IPS-20b (cell line): ENCODE measurements around the gene TBC1D19.

Source experiments
- H3K27ac ChIP-seq: one replicate; pipeline ENCODE4 v1.5.1; 2013; ENCODE audit warnings: low read length
- H3K27me3 ChIP-seq: 2 replicates; pipeline ENCODE4 v1.6.1; 2013; ENCODE audit warnings: mild to moderate bottlenecking, low read length, inconsistent platforms; ENCODE audit not compliant: insufficient read depth
- H3K36me3 ChIP-seq: 2 replicates; pipeline ENCODE4 v1.6.1; 2013; ENCODE audit warnings: low read depth, mild to moderate bottlenecking, inconsistent platforms, low read length, moderate library complexity; ENCODE audit not compliant: insufficient read depth
- H3K4me1 ChIP-seq: 2 replicates; pipeline ENCODE4 v1.6.1; 2013; ENCODE audit warnings: mild to moderate bottlenecking, control low read depth, inconsistent platforms, low read length, moderate library complexity; ENCODE audit not compliant: insufficient read depth
- H3K4me3 ChIP-seq: 2 replicates; pipeline ENCODE4 v1.5.1; 2013; ENCODE audit warnings: mild to moderate bottlenecking, low read length, inconsistent platforms
- H3K9ac ChIP-seq: 2 replicates; pipeline ENCODE4 v1.6.1; 2013; ENCODE audit warnings: low read depth, mild to moderate bottlenecking, inconsistent platforms, low read length, moderate library complexity
- H3K9me3 ChIP-seq: 2 replicates; pipeline ENCODE4 v1.6.1; 2013; ENCODE audit warnings: mild to moderate bottlenecking, low read depth, low read length, inconsistent platforms; ENCODE audit not compliant: insufficient read depth

The TBC1D19 gene

DNA sequence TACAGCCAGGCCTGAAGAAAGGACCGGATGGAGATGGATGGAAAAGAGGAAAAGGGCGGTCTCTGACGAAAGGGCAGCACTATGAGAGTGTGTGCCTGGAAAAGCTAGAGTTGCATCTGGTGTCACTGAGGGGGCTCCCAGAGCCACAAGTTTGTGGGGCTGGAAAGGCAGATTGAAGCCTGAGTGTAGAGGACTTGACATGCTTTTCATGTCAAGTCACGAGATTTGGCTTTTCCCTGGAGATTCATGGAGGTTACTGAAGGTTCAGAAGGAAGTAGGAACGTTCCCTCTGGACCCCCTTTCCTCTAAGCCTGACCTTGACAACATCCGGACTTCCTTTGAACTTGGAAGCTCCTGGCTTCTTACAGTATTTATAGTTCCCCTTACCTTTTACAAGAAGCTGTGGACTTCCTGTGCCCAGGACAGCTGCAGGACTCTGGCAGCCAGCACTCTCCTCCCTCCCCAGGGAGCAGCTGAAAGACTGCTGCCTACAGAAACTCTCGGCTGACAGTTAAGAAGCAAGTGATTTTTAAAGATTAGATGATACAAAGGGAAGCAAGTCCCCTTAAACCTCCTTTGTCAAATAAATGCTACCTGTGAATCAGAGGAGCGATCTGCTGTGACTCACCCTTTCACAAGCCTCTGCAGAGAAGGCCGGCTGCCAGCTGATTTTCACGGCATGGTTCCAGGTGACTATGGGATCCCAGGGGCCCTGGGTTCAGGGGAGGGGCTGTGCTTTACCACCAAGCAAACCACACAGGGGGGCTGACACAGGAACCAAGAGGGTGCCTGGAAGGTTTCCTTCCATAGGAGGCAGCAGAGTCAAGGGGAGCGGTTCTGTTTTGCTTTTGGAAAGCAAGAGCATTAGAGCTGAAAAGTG, 203.8 kb downstream of the TBC1D19 start:
- H3K9me3 ChIP-seq, result no peaks in the 10 kb centered on the region
- no peak overlapping the region for H3K27ac ChIP-seq
- H3K4me3 ChIP-seq, result no peak overlapping the region
- H3K27me3 ChIP-seq, result no peaks in the 10 kb centered on the region
- peaks cover 4% of the 10 kb centered on the region; the same call in 1 of the 2 replicates for H3K4me1 ChIP-seq
- peak overlapping the region; percentile 38; the same call in 1 of the 2 replicates for H3K9ac ChIP-seq
- no peaks in the 10 kb centered on the region for H3K36me3 ChIP-seq

DNA sequence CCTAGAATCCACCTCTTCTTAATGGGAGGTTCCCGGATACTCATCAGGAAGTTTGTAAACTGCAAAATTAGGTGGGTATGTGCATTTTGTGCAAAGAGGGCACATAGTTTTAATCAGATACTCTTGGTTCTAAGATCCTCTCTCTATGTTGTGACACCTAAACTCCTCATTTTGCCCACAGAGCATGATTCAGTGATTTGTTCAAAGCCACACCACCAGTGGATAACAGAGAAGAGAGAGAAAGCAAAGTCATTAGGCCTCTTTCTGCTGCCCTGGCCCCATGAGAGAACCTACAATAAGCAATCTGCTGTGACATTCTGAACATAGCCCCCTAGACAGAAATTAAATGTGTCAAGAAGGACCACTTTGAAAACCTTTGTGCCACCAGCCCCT, 204.5 kb downstream of the TBC1D19 start:
- Histone ChIP-seq H3K4me3 (no peak overlapping the region), H3K4me1 (peaks cover 4% of the 10 kb centered on the region; the same call in 1 of the 2 replicates), H3K9ac (no peak overlapping the region), H3K27ac (no peak overlapping the region), H3K9me3 (no peaks in the 10 kb centered on the region), H3K27me3 (no peaks in the 10 kb centered on the region), H3K36me3 (no peaks in the 10 kb centered on the region)

DNA sequence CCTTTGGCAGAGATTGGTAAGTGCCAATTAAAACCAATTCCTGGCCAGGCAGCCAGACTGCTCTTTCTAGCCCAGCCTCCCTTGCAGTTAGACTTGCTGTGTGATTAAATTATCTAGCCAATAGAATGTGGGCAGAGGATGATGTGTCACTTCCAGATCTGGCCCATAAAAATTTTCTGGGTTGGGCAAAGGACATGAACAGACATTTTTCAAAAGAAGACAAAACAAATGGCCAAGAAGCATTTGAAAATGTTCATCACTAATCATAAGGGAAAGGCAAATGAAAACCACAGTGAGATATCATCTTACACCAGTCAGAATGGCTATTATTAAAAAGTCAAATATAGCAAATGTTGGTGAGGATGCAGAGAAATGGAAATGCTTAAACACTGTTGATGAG, 205.3 kb downstream of the TBC1D19 start:
- no peaks in the 10 kb centered on the region for H3K9me3 ChIP-seq
- peaks cover 4% of the 10 kb centered on the region; the same call in 1 of the 2 replicates for H3K4me1 ChIP-seq
- no peak overlapping the region for H3K9ac ChIP-seq
- H3K27me3 ChIP-seq, result no peaks in the 10 kb centered on the region
- H3K4me3 ChIP-seq, result no peak overlapping the region
- no peak overlapping the region for H3K27ac ChIP-seq
- no peaks in the 10 kb centered on the region for H3K36me3 ChIP-seq

DNA sequence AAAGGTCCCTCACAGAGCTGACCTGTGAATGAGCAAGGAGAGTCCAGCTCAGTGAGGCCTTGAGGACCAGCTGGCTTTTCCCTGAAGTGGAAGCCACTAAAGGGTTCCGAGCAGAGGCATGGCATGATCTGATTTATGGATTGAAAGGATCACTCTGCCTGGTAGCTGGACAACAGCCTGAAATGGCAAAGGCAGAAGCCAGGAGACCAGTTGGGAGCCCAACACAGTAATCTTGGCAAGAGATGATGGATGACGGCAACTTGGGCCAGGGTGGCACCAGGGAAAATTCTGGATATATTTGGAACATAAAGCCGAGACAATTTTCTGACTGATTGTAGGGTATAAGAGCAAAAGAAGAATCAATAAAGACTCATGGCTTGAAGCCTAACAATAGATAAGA, 207.5 kb downstream of the TBC1D19 start:
- Histone ChIP-seq H3K9me3 (no peaks in the 10 kb centered on the region), H3K36me3 (no peaks in the 10 kb centered on the region), H3K9ac (no peak overlapping the region), H3K4me3 (no peak overlapping the region), H3K4me1 (peaks cover 4% of the 10 kb centered on the region; the same call in 1 of the 2 replicates), H3K27ac (no peak overlapping the region), H3K27me3 (no peaks in the 10 kb centered on the region)

DNA sequence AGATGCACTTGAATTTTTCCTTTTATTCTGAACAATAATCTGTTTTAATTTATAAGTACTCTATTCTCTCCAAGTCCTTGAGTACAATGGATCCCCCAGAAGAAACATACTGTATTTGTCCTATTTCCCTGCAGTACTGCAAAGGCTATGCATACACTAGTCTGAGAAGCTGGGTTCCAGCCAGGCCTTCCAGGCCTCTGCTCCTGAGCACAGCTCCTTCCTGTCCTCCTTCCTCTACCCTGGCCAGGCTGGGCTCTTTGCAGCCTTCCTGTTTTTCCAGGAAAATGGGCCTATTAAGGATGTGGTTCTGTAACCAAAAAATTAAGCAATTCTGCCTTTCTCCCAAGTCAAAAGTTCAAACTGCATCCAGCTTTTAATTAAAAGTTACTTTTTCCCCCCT, 208.8 kb downstream of the TBC1D19 start:
- H3K4me1 ChIP-seq, result peaks cover 1% of the 10 kb centered on the region; the same call in 1 of the 2 replicates
- H3K27ac ChIP-seq, result no peak overlapping the region
- H3K27me3 ChIP-seq, result no peaks in the 10 kb centered on the region
- H3K9ac ChIP-seq, result no peak overlapping the region
- H3K4me3 ChIP-seq, result no peak overlapping the region
- H3K36me3 ChIP-seq, result no peaks in the 10 kb centered on the region
- H3K9me3 ChIP-seq, result no peaks in the 10 kb centered on the region

DNA sequence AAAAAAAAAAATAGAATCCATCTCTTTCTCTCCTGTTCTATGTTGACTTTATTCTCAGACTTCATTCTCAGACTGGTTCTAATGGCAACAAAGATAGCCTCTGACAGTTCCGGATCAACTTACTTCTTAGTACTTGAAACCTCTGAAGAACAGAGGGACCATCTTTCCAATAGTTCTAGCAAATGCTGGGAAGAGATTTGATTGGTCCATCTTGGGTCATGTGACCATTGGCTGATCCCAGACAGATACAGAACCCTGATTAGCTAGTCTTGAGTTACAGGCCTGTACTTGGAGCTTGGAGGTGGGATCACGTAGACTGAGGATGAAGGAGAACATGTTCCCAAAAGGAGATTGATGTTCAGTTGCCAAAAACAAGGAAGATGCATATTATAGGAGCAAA, 209.9 kb downstream of the TBC1D19 start:
- Histone ChIP-seq H3K4me3 (no peak overlapping the region), H3K4me1 (no peaks in the 10 kb centered on the region), H3K9ac (no peak overlapping the region), H3K9me3 (no peaks in the 10 kb centered on the region), H3K27ac (no peak overlapping the region), H3K27me3 (no peaks in the 10 kb centered on the region), H3K36me3 (no peaks in the 10 kb centered on the region)

DNA sequence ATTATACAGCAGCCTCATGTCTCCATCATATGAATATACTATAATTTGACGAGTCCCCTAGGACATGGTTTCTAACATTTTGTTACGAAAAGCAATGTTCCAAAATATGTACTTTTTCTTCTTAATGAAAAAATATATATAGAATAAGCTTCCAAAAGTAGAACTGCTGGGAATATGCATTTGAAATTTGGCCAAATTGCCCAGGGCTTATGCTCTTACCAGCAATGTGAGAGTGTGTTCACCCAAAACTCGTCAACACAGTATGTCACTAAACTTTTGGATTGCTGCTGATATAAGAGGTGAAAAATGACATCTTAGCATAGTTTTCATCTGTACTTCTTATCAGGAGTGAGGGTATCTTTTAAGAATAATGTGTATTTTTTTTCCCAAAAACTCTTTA, 212.2 kb downstream of the TBC1D19 start:
- H3K27ac ChIP-seq, result no peak overlapping the region
- H3K36me3 ChIP-seq, result no peaks in the 10 kb centered on the region
- no peaks in the 10 kb centered on the region for H3K9me3 ChIP-seq
- H3K9ac ChIP-seq, result no peak overlapping the region
- H3K4me1 ChIP-seq, result no peaks in the 10 kb centered on the region
- H3K27me3 ChIP-seq, result no peaks in the 10 kb centered on the region
- no peak overlapping the region for H3K4me3 ChIP-seq

DNA sequence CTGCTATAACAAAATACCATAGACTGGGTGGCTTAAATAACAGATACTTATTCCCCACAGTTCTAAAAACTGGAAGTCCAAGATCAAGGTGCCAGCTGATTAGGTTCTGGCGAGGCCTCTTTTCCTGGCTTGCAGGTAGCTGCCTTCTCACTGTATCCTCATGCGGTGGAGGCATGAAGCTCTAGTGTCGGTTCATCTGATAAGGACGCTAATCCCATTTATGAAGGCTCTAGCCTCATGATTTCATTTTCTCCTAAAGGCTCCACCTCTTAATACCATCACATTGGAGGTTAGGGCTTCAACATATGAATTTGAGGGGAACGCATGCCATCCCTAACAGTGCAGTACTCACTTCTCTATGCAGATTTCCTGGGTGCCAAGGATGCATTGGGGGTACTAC, 218.9 kb downstream of the TBC1D19 start:
- Histone ChIP-seq H3K27me3 (no peaks in the 10 kb centered on the region), H3K9ac (no peak overlapping the region), H3K4me1 (peaks cover 5% of the 10 kb centered on the region; the same call in 1 of the 2 replicates), H3K27ac (no peak overlapping the region), H3K9me3 (no peaks in the 10 kb centered on the region), H3K36me3 (no peaks in the 10 kb centered on the region), H3K4me3 (no peak overlapping the region)

DNA sequence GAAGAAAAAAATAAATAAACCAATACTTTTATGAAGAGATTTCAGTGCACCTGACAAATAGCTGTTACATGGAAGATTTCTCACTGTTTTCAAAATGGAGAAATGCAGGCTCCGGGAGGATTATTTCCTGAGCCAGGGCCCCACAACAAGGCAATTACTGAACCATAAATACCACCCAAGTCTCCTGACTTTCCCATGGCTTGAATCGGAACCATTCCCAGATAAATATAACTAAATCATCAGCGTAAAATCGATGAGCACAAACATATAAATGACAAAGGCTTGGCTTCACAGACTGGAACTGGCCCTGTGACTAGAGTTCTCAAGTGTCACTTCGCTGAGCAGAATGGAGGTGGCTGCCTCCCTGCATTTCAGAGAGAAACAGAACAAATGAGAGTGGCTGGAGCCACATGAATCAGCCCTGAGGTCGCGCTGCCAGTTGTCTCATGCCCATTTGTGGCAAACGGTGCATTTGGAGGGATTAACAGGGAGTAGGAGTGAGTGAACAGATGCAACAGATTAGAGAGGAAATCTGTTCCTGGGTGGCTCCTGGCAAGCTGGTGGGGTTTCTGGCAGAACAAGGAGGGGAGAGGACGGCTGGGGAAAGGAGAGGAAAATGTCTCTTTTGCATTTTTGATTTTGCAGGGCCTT, 219.5 kb downstream of the TBC1D19 start:
- Histone ChIP-seq H3K9me3 (no peaks in the 10 kb centered on the region), H3K27me3 (no peaks in the 10 kb centered on the region), H3K9ac (no peak overlapping the region), H3K27ac (no peak overlapping the region), H3K4me1 (peaks cover 5% of the 10 kb centered on the region; the same call in 1 of the 2 replicates), H3K4me3 (no peak overlapping the region), H3K36me3 (no peaks in the 10 kb centered on the region)

DNA sequence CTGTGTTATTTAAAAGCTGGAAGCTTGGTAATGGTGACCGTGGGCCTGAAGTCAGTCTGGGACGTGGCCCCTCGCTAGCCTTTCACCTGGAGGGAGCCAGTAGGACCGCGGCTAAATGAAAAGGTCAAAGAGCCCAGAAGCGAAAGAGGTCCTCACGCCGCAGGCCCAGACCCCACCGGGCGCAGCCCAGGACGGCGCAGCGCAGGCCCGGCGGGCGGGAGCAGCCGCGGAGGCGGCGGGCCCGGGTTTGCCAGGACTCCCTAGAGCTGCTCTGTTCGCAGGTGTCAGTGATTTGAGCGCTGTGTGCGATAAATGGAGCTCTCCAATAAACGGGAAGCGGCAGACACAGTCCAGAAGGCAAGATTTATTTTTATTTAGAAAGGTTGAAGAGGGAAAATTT, 220.6 kb downstream of the TBC1D19 start:
- Histone ChIP-seq H3K4me3 (no peak overlapping the region), H3K9me3 (no peaks in the 10 kb centered on the region), H3K36me3 (no peaks in the 10 kb centered on the region), H3K27me3 (no peaks in the 10 kb centered on the region), H3K27ac (no peak overlapping the region), H3K4me1 (peaks cover 5% of the 10 kb centered on the region; the same call in 1 of the 2 replicates), H3K9ac (no peak overlapping the region)

DNA sequence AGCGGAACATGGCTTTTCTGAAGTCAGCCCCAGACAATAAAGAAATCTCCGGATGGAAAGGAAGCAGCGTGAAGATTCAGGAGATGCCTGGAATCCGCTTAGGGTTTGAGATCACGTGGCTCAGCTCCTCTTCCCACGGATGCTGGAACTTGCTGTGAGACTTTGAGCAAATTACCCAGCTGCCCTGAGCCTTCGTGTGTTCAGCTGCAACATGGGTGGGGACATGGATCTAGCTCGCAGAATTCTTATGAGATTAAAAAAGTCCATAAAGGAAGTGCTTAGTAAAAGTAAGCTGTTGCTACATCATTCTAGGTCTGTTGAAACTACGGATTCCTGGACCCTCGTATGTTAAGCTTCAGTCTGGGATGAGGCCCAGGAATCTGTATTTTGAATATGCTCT, 221.0 kb downstream of the TBC1D19 start:
- Histone ChIP-seq H3K4me3 (no peak overlapping the region), H3K9ac (no peak overlapping the region), H3K27me3 (no peaks in the 10 kb centered on the region), H3K27ac (no peak overlapping the region), H3K36me3 (no peaks in the 10 kb centered on the region), H3K9me3 (no peaks in the 10 kb centered on the region), H3K4me1 (peaks cover 5% of the 10 kb centered on the region; the same call in 1 of the 2 replicates)
